PFSK-1 (cell line): ENCODE measurements around the gene FNDC10.

ENCODE experiments used
- FOXP2 ChIP-seq: optimal IDR thresholded peaks from 2 replicates; pipeline ENCODE3; 2011; ENCODE audit warnings: borderline replicate concordance, control low read depth, inconsistent platforms; ENCODE audit not compliant: insufficient read depth; ENCODE audit errors: extremely low read length, extremely low read depth
- POLR2AphosphoS5 ChIP-seq: IDR thresholded peaks from 2 replicates; pipeline ENCODE4 v1.6.1; 2012; ENCODE audit warnings: low read depth, mild to moderate bottlenecking, control low read depth, low read length, moderate library complexity
- SIN3A ChIP-seq: IDR thresholded peaks from 2 replicates; pipeline ENCODE4 v1.6.1; 2012; ENCODE audit warnings: mild to moderate bottlenecking, low read length, moderate library complexity, borderline replicate concordance; ENCODE audit not compliant: insufficient read depth

GRCh38 chr1:1554926-1555915, 44.7 kb downstream of the FNDC10 start:
- TF ChIP-seq POLR2AphosphoS5 (peak; percentile 39; the same call in 1 of the 2 replicates), SIN3A (peak; percentile 41; the same call in 1 of the 2 replicates), FOXP2 (peak; percentile 49)
